HG03135 (cell line): ENCODE results near the gene DAB2IP.
"Not testable (repeated sequence)": the region's sequence is repeated elsewhere in the genome, so short reads cannot be mapped to it uniquely, and the experiment has no call there.

Experiments used
- ATAC-seq: cut with Tn5 transposase; IDR thresholded peaks from one replicate; pipeline ENCODE4 v1.9.1; 2021; ENCODE audit warnings: mild to moderate bottlenecking, moderate library complexity; ENCODE audit not compliant: unreplicated experiment

The DAB2IP gene

DNA sequence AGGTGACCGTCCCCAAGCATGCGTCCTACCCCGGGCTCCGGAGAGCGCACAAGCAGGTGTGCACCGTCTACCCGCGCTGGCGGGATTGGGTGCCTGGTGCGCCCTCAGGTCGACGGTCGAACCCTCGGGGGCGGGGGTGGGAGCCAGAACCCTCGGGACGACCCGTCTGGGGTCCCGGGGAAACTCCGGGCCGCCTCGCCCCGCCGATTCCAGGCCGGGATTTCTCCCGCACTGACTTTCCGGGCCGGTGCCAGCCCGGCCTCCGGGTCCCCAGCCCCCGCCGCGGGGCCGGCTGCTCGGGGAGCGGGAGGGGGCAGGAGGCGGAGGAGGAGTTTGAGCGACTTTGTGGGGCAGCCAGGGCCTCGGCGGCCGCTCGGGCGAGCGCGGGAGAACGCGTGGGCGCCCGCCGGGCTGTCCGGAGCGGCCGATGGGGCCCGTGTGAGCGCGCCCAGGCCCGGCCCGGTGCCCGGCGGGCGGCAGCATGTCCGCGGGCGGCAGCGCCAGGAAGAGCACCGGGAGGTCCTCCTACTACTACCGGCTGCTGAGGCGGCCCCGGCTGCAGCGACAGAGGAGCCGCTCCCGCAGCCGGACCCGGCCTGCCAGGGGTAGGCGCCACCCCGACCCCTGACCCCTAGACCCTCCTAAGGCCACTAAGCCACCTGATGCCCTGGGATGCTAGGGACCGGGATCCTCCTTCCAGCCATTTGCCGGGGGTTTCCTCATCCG is at the start of gene DAB2IP:
TSS of gene DAB2IP (plus strand) at position 340 of the 726 bp plus-strand sequence. CDS start at position 482, 142 bp downstream.
- no peak for ATAC-seq

DNA sequence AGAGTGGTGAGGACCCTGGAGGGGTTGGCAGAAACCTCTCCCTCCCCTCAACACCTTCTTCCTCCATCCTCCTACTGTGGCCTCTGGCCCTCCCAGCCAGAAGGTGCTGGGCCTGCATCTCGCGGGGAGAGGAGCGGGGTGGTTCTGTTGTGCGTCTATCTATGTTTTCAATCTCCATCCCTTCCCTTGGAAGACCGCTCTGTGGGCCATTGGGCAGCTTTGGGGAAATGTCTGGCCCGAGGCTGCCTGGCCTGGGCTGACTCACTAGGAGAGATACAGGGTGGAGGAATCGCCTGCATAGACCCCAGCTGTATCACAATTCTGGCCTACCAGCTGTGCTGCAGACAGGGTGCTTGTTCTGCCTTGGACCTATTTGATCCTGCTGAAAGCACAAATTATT is 48.4 kb upstream of the DAB2IP start:
- no peak for ATAC-seq

DNA sequence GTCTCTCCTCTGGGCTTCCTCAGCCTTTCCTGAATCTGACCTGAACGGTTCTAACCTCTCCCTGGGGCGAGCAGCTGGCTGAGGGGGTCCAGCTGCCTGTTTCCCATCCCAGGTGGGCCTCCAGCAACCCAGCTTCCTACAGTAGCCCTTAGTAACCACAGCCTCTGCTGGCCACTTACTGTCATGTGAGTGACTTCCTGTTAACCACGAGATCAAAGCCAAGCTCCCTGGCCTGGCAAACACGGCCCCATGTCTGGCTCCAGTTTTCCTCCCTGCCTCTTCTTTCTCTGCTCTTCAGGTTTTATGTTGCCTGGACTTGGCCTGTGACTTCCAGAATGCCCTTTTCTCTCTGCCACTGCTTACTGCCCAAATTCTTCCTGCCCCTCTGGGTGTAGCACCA is 47.2 kb upstream of the DAB2IP start:
- no peak for ATAC-seq

DNA sequence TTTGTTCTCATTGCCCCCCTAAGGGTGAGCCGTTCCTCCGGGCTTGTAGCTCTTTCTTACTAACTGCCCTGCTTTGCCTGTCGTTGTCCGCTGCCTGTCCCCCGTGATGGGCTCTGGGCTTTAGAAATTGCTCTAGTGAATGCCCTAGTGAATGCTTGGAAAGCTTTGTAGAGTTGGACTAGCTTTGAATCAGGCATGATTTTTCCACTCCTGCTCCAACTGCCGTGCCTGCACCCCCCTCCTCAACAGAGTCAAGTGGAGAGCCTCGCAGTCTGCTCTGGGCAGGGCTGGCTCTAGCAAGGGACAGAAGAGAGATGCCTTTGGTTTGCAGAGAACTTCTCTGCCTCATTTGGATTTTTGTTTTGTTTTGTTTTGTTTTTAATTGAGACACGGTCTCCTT is 46.8 kb upstream of the DAB2IP start:
- no peak for ATAC-seq

DNA sequence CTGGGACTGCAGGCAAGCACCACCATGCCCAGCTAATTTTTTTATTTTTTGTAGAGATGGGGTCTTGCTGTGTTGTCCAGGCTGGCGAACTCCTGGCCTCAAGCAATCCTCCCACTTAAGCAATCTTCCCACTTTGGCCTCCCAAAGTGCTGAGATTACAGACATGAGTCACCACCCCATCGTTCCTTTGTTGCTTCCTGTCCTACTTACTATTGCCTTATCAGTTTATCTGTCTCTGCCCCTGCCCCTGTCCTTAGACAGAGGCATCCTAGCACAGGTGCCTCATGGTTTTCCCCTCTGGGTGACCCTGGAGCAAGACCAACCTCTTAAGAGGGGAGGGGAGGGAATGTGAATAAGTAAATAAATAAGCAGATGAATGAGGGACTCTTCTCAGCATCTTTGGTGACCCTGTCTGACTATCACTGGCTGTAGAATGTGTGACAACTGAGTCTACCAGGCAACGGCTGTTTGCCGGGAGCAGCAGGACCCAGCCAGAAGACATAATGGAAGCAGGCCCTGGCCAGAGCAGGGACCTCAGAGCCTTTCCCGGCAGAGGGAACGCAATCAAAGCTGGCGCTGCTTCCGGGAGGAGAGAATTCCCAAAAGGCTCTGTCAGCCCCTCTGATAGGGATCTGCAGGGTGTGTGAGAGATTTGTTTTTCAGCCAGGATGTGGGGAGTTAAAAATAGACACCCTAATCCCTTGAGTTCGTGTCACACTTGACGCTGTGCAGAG is 43.8 kb upstream of the DAB2IP start:
- no peak for ATAC-seq

DNA sequence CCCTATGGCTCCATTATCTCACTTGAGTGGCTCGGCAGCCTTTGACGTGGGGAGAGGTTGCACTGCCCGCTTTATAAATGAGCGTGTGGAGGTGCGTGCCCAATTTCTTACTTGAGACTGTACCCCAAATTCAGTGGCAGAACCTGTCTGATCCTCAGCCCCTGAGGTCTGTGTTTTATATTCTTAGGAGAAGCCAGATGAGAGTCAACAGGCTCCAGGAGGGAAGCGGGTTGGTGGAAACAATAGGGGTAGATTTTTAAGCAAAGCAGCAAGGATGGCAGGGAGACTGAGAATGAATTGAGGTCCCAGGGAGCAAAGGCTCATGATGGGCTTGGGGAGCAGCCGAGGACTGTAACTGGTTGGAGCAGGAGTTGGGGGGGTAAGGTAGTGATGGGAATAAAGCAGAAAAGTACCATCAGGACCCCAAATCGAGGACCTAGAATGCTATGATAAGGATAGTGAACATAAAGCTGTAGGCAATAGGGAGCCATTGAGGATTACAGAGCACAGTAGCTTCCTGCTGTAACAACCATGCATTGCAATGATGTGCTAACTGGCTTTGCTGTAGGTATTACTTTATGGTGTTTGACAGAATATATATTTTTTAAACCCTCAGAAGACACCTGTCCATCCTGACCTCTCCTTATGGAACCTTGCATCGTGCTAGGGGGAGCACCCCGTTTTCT is 43.1 kb upstream of the DAB2IP start:
- ATAC-seq = no peak

DNA sequence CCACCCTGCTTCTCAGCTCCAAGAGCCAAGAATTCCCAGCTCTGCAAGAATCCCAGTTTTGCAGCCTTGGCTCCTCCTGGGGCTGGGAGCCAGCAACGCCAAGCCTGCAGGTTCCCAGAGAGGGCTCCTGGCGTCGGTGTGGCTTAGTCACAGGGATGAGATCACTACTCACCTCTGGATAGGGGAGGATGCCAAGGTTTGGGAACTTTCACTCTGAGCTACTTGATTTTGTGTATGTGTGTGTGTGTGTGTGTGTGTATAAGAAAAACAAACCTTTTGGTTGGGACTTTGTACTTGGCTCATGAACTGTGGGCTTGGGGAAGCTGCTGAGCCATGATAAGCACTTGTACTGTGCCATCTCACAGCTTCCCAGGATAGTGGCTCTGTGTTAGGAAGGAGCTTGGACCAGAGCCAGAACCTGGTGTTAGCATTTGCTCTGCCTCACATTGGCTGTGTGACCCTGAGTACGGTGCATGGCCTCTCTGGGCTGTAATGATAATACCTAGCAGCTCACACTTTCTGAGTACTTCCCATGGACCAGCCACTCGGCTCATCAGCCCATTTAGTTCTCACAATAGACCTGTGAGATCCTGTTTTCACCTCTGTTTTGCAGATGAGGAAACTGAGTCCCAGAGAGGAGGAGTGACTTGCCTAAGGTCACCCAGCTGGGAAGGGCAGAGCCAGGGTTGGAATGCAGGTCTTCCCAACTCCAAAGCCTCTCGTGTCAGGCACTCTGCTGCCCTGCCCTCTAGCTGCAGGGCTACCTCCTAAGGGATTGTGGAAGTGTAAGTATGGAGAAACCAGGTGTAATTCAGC is 41.4 kb upstream of the DAB2IP start:
- no peak for ATAC-seq

DNA sequence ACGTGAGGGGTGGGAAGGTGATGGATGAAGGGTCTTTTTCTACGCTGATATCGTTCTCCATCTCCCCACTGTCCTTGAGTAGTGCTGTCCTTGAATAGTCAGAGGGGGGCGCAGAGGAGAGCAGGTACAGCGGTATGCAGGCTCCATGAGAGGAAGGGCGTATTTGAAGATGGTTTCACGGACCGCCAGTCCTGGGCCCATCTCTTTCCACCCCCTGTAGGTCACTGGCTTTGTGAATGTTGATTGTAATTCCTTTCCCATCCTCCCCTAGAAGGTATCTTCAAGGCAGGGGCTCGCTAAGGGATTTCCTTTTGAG is 40.8 kb upstream of the DAB2IP start:
- no peak for ATAC-seq

DNA sequence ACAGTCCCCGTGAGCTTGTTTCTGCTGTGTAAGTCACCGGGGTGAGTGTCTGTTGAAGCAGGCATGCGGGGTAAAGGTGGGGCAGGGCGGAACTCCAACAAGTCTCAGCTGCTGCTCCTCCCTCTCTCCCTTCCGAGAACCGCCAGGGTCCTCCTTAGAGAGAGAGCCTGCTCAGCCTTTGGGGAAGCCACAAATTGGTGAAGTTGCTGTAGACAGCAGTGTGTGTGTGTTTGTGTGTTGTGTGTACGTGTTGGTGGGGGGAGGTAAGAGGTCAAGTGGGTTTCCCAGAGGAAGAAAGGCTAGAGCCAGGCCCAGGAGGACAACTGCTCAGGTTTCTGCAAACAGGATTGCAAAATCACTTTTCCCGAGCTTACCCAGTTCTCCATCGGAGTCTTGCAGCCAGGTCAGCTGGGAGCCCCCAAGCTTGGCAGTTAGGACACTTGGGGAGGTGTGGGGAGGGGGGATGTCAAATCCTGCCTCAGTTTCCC is 38.9 kb upstream of the DAB2IP start:
- no peak for ATAC-seq

DNA sequence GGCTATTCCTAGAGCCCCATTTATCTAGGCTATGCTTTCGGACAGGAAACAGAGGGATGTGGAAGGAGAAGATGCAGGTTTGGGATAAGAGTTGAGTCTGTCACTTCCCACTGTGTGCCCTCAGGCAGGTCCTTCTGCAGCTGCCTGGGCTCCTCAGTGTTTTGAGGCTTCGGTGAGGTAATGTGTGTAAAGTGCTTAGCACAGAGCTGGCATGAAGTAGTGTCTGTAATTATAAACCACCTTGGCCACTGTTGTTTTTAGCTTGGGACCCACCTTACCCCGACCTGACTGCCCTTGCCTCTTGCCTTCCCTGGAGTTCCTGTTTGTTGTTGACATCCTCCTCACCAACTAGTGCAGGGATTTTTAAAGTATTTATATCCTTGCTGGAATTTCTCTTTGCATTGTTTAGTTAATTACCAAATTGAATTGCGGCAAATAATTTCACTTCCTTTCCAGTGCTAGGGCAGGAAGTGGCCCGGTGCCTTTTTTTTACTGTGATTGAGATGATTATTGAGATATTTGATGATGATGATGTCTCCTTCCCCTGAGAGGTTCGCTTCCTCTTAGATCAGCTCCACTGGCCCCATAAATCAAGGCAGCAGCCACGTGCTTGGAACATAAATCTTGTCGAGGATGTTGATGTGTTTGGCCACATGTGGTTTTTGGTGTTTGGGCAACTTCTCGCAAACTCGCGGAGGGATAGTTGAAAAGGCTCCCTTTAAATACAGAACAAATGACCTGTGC is 38.3 kb upstream of the DAB2IP start:
- ATAC-seq = no peak

DNA sequence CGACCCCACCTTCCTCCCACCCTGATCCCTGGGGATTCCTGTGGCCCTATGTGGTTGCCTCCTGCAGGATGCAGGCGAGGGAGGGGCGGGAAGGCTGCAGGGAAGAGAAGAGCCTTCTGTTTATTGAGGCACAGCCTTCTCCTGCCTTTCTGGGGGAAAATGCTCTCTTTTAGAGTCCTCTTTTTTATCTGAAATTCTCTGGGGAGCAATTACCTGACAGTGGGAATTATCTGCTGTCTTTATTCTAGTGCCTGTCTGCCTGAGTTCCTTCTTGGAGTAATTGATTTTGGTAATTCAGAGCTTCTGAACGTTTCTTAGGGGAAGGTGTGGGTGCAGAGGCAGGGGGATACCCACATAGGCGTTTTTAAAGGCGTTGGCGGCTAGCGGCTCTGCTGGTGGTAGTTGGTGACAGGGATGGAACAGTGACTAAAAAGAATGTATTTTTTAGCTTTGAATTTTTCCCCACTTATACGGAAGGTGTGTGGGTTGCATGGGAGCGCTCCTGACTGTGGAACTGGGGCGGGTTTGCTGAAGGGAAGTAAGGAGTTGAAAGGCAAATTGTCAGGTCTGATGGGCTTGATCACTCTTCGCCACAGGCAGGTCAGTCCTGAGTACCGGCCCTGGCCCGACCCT is 35.2 kb upstream of the DAB2IP start:
- no peak for ATAC-seq

DNA sequence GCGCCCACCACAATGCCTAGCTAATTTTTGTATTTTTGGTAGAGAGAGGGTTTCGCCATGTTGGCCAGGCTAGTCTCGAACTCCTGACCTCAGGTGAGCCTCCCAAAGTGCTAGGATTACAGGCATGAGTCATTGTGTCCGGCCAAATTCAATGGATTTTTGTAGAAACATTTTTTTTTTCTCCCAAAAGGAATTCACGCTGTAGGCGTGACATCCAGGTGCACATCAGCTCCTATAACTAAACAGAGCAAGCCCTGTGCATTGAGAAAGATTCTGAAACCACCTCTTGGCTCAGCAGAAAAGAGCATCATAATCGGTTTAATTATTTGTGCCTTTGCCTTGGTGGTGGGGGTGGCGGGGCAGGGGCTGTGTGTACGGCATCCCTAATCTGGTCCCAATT is 32.9 kb upstream of the DAB2IP start:
- no peak for ATAC-seq

DNA sequence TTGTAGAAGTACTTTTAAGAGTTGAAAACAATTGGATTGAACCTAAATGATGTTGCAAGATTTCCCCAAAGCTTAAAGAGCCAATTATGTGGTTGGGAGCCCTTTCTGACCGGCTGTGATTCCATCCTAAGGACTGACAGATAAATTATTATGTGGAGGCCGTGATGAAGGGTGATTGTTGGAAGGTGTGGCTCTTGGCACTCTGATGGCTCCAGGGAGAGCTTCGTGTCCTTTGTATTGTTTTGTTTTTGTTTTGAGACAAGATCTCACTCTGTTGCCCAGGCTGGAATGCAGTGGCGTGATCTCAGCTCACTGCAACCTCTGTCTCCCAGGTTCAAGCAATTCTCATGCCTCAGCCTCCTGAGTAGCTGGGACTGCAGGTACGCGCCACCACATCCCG is 32.5 kb upstream of the DAB2IP start:
- ATAC-seq = not testable (repeated sequence)

DNA sequence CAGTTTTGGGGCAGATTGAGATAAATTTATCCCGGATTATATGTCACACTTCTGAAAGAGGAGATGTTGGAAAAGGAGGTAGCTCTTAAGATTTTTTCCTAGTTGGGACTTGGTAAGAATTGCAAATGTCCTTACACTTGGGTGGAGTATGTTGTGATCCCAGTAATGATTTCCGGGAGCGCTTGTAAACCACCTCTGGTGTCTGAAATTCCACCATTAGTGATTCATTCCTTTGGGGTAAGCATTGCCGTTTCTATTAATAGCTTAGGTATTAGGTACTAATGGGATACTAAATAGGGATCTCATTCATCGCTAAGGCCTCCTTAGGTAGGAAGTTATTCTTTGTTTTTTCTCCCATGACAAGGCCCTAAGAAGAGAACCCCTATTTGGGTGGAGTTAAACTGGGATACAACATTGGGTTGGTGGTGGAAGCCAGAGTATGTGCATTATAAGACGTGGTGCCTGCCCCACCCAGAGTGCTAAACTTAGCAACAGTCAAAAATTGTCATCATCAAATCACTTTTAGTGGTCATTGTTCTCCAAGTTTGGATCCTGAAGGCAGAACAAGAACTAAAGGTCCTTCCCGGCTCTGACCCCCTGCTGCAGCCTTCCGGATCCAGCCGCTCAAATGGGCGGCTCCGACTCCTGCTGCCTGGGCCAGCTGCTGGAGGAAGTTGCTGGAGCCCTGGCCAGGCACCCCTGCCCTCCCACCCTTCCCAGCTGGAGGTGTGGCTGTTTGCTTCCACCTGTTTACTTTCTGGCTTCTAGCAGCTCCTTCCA is 31.7 kb upstream of the DAB2IP start:
- ATAC-seq = no peak

DNA sequence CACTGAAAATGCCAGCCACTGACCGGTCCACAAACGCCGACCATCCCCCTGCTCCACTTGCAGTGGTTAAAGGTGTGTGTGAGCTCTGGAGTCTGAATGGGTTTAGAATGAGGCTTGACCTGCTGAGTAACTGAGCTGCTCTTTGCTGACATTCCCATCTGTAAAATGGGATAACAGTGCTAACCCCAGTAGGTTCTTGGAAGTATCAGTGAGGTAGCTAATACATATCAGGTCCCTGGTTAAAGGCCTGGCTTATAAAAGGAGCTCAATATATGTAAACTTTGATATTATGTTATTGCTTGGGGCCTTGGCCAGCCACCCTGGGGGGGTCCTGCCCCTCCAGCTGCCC is 31.1 kb upstream of the DAB2IP start:
- ATAC-seq = no peak

DNA sequence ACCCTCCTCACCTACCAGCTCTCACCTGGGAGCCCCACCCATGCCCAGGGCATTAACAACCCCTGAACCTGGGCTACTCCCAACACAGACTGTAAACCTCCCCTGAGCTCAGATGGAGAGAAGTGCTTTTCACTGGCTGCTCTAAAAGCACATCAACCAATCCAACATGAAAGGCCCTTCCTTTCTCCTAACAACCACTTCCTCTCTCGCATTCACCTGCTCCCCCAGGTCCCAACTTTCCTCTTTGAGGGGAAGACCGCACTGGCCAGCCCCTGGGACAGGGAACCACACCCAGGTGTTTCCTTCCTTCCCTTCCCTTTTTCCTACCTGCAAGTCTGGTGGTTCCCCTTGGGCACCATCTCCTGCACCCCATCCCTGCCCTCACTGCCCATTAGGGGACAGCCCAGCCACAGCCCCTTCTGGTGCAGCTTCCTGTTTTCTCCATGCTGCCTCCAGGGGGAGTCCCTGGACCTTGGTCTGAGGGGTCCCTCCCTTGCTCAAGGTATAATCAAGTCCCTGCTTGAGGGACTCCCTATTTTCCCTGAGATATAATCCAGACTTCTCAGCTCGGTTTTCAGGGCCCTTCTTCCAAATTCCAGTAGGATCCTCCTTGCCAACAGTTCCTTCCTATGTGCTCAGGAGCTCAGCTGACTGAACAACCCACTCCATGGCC is 30.5 kb upstream of the DAB2IP start:
- no peak for ATAC-seq

DNA sequence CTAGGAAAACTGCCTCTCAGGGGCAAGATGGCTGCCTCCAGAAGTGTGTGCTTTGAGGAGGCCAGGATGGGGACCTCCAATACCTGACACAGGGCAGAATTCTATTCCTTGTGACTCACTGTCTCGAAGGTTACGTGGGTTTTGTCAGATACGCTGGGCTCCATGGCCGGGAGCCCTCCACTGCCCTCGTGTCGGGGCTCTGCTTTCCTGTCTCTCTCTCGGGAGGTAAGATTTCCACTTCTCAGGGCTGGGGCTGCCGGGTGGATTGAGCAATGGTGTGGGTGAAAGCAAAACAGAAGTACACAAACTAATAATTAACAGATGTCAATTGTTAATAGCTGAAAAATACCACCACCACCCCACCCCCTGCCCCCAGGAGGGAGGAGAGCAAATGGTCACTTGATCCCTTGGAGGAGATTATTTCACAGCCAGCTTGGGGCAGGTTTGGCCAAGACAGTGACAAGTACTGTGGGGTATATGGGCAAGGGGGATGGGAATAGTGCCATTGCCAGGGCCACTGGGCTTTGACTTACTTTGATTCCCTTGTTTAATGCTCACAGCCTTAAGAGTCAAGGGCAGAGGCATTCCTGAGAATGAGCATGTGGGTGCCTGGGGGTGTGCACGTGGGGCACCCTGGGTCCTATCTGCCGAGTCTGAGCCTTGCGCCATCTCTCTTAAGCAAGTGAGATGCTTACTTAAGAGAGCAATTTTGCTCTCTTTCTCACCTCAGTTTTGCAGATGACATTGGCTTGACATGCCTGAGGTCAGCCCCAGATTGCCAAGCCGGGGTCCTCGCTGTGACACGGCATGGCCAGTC is 28.8 kb upstream of the DAB2IP start:
- no peak for ATAC-seq

DNA sequence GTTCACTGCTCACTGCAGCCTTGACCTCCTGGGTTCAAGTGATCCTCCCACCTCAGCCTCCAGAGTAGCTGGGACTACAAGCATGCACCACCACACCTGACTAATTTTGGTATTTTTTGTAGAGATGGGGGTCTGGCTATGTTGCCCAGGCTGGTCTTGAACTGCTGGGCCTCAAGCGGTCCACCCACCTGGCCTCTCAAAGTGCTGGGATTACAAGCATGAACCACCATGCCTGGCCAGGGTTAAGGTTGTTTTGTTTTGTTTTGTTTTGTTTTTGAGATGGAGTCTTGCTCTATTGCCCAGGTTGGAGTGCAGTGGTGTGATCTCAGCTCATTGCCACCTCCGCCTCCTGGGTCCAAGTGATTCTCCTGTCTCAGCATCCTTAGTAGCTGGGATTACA is 28.0 kb upstream of the DAB2IP start:
- not testable (repeated sequence) for ATAC-seq
